Measurements from ENCODE around the gene TRAPPC10. TPM values are rescaled to one million over a fixed set of nuclear protein-coding genes. Genes with fewer than 3 reads are reported as not detected.

Gene TRAPPC10
- total and polyA plus RNA-seq, 9 of the 15 experiments (the other 6 are each of a cell fraction or from before 2014, with no cell fraction given) = 1.1 to 33.8 (median 24.3) TPM

- TF ChIP-seq, protein P1, sequence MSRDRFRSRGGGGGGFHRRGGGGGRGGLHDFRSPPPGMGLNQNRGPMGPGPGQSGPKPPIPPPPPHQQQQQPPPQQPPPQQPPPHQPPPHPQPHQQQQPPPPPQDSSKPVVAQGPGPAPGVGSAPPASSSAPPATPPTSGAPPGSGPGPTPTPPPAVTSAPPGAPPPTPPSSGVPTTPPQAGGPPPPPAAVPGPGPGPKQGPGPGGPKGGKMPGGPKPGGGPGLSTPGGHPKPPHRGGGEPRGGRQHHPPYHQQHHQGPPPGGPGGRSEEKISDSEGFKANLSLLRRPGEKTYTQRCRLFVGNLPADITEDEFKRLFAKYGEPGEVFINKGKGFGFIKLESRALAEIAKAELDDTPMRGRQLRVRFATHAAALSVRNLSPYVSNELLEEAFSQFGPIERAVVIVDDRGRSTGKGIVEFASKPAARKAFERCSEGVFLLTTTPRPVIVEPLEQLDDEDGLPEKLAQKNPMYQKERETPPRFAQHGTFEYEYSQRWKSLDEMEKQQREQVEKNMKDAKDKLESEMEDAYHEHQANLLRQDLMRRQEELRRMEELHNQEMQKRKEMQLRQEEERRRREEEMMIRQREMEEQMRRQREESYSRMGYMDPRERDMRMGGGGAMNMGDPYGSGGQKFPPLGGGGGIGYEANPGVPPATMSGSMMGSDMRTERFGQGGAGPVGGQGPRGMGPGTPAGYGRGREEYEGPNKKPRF (IDR thresholded peaks at IDR 0.05; ENCODE audit: low read depth, low read length) = no peak
- TF ChIP-seq XRCC3 (IDR thresholded peaks at IDR 0.05) = no peak
- TF ChIP-seq GTF3C2 (IDR thresholded peaks at IDR 0.05; ENCODE audit: borderline replicate concordance, extremely low read depth, insufficient read length) = no peak
- TF ChIP-seq DEAF1 (CRISPR knock-in tag; IDR thresholded peaks at IDR 0.05) = no peak
- peak; percentile 26 for TF ChIP-seq NEUROD1 (IDR thresholded peaks at IDR 0.05; ENCODE audit: borderline replicate concordance, low read depth, low read length, partially characterized antibody)
- peak; percentile 92 for TF ChIP-seq ELF2 (CRISPR knock-in tag; IDR thresholded peaks at IDR 0.05)
- TF ChIP-seq CXXC5 (CRISPR knock-in tag; IDR thresholded peaks at IDR 0.05) = peak; percentile 98
- TF ChIP-seq HNRNPL (IDR thresholded peaks at IDR 0.05; ENCODE audit: low read depth, low read length) = no peak
- no peak for TF ChIP-seq CEBPB (tag; IDR thresholded peaks at IDR 0.05)
- TF ChIP-seq, protein P2, sequence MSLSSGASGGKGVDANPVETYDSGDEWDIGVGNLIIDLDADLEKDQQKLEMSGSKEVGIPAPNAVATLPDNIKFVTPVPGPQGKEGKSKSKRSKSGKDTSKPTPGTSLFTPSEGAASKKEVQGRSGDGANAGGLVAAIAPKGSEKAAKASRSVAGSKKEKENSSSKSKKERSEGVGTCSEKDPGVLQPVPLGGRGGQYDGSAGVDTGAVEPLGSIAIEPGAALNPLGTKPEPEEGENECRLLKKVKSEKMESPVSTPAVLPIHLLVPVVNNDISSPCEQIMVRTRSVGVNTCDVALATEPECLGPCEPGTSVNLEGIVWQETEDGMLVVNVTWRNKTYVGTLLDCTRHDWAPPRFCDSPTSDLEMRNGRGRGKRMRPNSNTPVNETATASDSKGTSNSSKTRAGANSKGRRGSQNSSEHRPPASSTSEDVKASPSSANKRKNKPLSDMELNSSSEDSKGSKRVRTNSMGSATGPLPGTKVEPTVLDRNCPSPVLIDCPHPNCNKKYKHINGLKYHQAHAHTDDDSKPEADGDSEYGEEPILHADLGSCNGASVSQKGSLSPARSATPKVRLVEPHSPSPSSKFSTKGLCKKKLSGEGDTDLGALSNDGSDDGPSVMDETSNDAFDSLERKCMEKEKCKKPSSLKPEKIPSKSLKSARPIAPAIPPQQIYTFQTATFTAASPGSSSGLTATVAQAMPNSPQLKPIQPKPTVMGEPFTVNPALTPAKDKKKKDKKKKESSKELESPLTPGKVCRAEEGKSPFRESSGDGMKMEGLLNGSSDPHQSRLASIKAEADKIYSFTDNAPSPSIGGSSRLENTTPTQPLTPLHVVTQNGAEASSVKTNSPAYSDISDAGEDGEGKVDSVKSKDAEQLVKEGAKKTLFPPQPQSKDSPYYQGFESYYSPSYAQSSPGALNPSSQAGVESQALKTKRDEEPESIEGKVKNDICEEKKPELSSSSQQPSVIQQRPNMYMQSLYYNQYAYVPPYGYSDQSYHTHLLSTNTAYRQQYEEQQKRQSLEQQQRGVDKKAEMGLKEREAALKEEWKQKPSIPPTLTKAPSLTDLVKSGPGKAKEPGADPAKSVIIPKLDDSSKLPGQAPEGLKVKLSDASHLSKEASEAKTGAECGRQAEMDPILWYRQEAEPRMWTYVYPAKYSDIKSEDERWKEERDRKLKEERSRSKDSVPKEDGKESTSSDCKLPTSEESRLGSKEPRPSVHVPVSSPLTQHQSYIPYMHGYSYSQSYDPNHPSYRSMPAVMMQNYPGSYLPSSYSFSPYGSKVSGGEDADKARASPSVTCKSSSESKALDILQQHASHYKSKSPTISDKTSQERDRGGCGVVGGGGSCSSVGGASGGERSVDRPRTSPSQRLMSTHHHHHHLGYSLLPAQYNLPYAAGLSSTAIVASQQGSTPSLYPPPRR (CRISPR knock-in tag; IDR thresholded peaks at IDR 0.05; ENCODE audit: borderline replicate concordance) = no peak
- peak; percentile 33; the same call in 1 of the 2 replicates for TF ChIP-seq ZBTB33 (CRISPR knock-in tag; IDR thresholded peaks at IDR 0.05)
These were observed at the start of gene TRAPPC10 (continued) for GRCh38 chr21:44011579-44012473.

Measured in K562 (cell line).